GM23338 (cell line): ENCODE data around the gene CACNB3. TPM values are rescaled to one million over a fixed set of nuclear protein-coding genes. Genes with fewer than 3 reads are reported as not detected.

Source experiments
- ATAC-seq: fragments of 200-7000 bp; cut with Tn5 transposase; 3 replicates; pipeline ENCODE4 v1.9.1; 2020
- DNase-seq: peaks from one replicate; pipeline ENCODE4 v3.0.0-alpha.2; 2015; ENCODE audit warnings: low spot score
- H2AFZ ChIP-seq: fragments of 200-600 bp; sonication (generic); 2 replicates; pipeline ENCODE4 v1.8.0; 2016; ENCODE audit warnings: antibody characterized with exemption, mild to moderate bottlenecking, moderate library complexity
- H3F3A ChIP-seq: fragments of 200-600 bp; sonication (generic); replicated peaks from 2 replicates; pipeline ENCODE4 v1.8.0; 2017; ENCODE audit warnings: antibody characterized with exemption, mixed run types, low read depth
- H3K27ac ChIP-seq: fragments of 200-600 bp; sonication (generic); 2 replicates; pipeline ENCODE4 v1.6.1; 2016; ENCODE audit warnings: low read depth
- H3K27me3 ChIP-seq: fragments of 200-600 bp; sonication (generic); 2 replicates; pipeline ENCODE4 v1.8.0; 2016; ENCODE audit warnings: mild to moderate bottlenecking, mixed run types, moderate library complexity; ENCODE audit not compliant: insufficient read depth
- H3K36me3 ChIP-seq: fragments of 200-600 bp; sonication (generic); 2 replicates; pipeline ENCODE4 v1.8.0; 2016; ENCODE audit warnings: mild to moderate bottlenecking; ENCODE audit not compliant: insufficient read depth
- H3K4me1 ChIP-seq: fragments of 200-600 bp; sonication (generic); 2 replicates; pipeline ENCODE4 v1.8.0; 2016; ENCODE audit warnings: mild to moderate bottlenecking, moderate library complexity; ENCODE audit not compliant: insufficient read depth
- H3K4me2 ChIP-seq: fragments of 200-600 bp; sonication (generic); 2 replicates; pipeline ENCODE4 v1.7.1; 2017; ENCODE audit warnings: mixed run types
- H3K4me3 ChIP-seq: fragments of 200-600 bp; sonication (generic); 2 replicates; pipeline ENCODE4 v1.6.1; 2016; ENCODE audit warnings: mixed run types
- H3K79me2 ChIP-seq: fragments of 200-600 bp; sonication (generic); replicated peaks from 2 replicates; pipeline ENCODE4 v1.8.0; 2017; ENCODE audit warnings: mild to moderate bottlenecking; ENCODE audit not compliant: insufficient read depth
- H3K9me2 ChIP-seq: fragments of 200-600 bp; sonication (generic); 2 replicates; pipeline ENCODE4 v1.8.0; 2017; ENCODE audit not compliant: insufficient read depth
- H4K20me1 ChIP-seq: fragments of 200-600 bp; sonication (generic); replicated peaks from 2 replicates; pipeline ENCODE4 v1.8.0; 2017; ENCODE audit warnings: mild to moderate bottlenecking; ENCODE audit not compliant: insufficient read depth
- H3K27ac Mint-ChIP-seq: 2 replicates; pipeline ENCODE4 v1.8.0; 2020; ENCODE audit warnings: inconsistent platforms, mild to moderate bottlenecking, moderate library complexity, mixed read lengths
- H3K27me3 Mint-ChIP-seq: 3 replicates; pipeline ENCODE4 v1.8.0; 2022; ENCODE audit warnings: low read depth, mild to moderate bottlenecking, moderate library complexity, mixed read lengths, inconsistent platforms; ENCODE audit not compliant: insufficient read depth, poor library complexity
- H3K36me3 Mint-ChIP-seq: 3 replicates; pipeline ENCODE4 v1.8.0; 2021; ENCODE audit warnings: low read depth, mild to moderate bottlenecking, inconsistent platforms, moderate library complexity, mixed read lengths
- H3K4me1 Mint-ChIP-seq: 3 replicates; pipeline ENCODE4 v1.8.0; 2020; ENCODE audit warnings: mild to moderate bottlenecking, inconsistent platforms, mixed read lengths
- H3K4me3 Mint-ChIP-seq: 3 replicates; pipeline ENCODE4 v1.8.0; 2021; ENCODE audit warnings: moderate library complexity, mild to moderate bottlenecking, inconsistent platforms, mixed read lengths
- H3K9me3 Mint-ChIP-seq: 3 replicates; pipeline ENCODE4 v1.8.0; 2020; ENCODE audit warnings: moderate library complexity, mild to moderate bottlenecking, inconsistent platforms, mixed read lengths
- CREB1 ChIP-seq: fragments of 250-450 bp; sonication (Bioruptor Pico); IDR thresholded peaks from 2 replicates; pipeline ENCODE4 v1.5.0; 2020; ENCODE audit warnings: low read depth, mild to moderate bottlenecking, moderate library complexity
- EZH2 ChIP-seq: fragments of 200-600 bp; sonication (generic); IDR thresholded peaks from one replicate; pipeline ENCODE4 v1.8.0; 2017; ENCODE audit warnings: antibody characterized with exemption, mild to moderate bottlenecking, low read depth; ENCODE audit not compliant: unreplicated experiment
- EZH2phosphoT487 ChIP-seq: fragments of 200-600 bp; sonication (generic); IDR thresholded peaks from one replicate; pipeline ENCODE4 v1.8.1; 2018; ENCODE audit warnings: antibody characterized with exemption; ENCODE audit not compliant: unreplicated experiment
- JUNB ChIP-seq: IDR thresholded peaks from one replicate; pipeline ENCODE4 v1.6.1; 2016; ENCODE audit warnings: antibody characterized with exemption; ENCODE audit not compliant: unreplicated experiment
- NANOG ChIP-seq: IDR thresholded peaks from 2 replicates; pipeline ENCODE4 v1.6.1; 2016; ENCODE audit warnings: antibody characterized with exemption, borderline replicate concordance
- POLR2AphosphoS5 ChIP-seq: IDR thresholded peaks from 2 replicates; pipeline ENCODE4 v1.6.1; 2016; ENCODE audit warnings: antibody characterized with exemption, low read depth
- STAT1 ChIP-seq: IDR thresholded peaks from one replicate; pipeline ENCODE4 v1.6.1; 2016; ENCODE audit warnings: antibody characterized with exemption; ENCODE audit not compliant: unreplicated experiment
- ZNF114 ChIP-seq: fragments of 250-450 bp; sonication (Bioruptor Pico); IDR thresholded peaks from 2 replicates; pipeline ENCODE4 v1.5.0; 2020; ENCODE audit warnings: mild to moderate bottlenecking, moderate library complexity
- ZNF331 ChIP-seq: fragments of 250-450 bp; sonication (Bioruptor Pico); IDR thresholded peaks from 2 replicates; pipeline ENCODE4 v1.5.0; 2020; ENCODE audit warnings: low read depth, mild to moderate bottlenecking, moderate library complexity
- long read RNA-seq: library from polyadenylated mRNA; unstranded; transcript quantifications from one replicate; pipeline ENCODE4 v2.0.0, GENCODE V29; 2020; ENCODE audit not compliant: unreplicated experiment
- polyA plus RNA-seq: library from polyadenylated mRNA; unstranded; fragments of >200 nt; fragmentation: Nextera tagmentation; extraction: Ambion mirVana; gene quantifications from 2 replicates; pipeline ENCODE4 v1.2.1, GENCODE V29; 2016
- total RNA-seq: library from RNA; depleted of rRNA; stranded (reverse); fragments of >200 nt; shearing (Covaris generic); gene quantifications from 2 replicates; pipeline ENCODE4 v1.2.3, GENCODE V29; 2014; rRNA removed
- TF ChIP-seq, protein P1 (sequence below): IDR thresholded peaks from 2 replicates; pipeline ENCODE4 v1.6.1; 2016; ENCODE audit warnings: antibody characterized with exemption
- TF ChIP-seq, protein P2 (sequence below): IDR thresholded peaks from one replicate; pipeline ENCODE4 v1.6.1; 2018; ENCODE audit warnings: antibody characterized with exemption; ENCODE audit not compliant: unreplicated experiment
- TF ChIP-seq, protein P3 (sequence below), 2 experiments: fragments of 200-600 bp in 1 of 2; sonication (generic) in 1 of 2; conservative IDR thresholded peaks; 2 replicates each; pipeline versions ENCODE4 v1.5.1 to v1.6.1; 2016 to 2017; ENCODE audit warnings: antibody characterized with exemption in 2 of 2, low read depth in 2 of 2, mild to moderate bottlenecking in 2 of 2, moderate library complexity in 1 of 2

Gene CACNB3
- total RNA-seq: 3.4 and 4.1 TPM in 2 replicates
- 6.2 and 6.3 TPM in 2 replicates for polyA plus RNA-seq
- long read RNA-seq: 0 reads

DNA sequence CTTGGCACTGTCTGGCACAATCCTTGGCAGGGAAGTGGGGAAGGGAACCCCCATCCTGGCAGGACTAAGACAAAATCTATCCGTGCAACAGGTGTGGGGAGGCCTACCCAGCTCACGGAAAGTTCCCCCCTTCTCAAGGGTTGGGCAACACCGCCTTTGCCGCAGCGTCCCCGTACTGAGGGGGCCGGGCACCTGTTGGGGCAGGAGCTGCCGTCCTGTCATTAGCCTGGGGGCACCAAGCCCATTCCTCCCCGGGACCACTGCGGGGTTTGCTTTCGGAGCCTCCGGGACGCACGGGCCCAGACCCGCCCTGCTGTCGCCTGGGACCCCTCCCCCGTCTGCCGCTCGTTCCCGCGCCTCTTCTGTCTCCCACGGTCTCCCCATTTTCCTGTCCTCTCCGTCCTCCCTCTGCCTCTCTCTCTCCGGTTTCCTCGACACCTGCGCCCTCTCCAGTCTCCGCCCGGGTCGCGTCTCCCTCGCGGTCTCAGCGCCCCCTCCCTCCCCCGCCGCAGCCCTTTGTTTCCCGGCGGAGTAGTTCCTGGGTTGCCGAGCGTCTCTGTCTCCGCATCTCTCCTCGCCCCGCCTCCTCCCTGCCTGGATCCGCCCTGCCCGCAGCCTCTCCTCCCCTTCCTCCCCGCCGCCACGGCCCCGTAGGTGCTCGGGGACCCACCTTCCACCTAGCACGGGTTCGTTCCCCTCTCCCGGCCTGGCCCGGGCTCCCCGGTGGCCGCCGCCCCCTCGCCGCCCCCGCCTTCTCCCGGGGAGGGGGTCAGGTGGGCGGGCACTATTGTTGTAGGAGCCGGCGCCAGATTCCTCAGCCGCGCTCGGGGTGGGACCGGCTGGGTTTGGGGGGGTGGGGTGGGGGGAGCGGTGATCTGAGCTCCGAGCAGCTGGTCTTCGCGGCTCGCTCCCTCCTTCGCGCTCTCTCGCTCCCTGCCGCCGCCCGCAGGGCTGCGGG, at the start of gene CACNB3:
TSS of gene CACNB3 (plus strand) at position 624 of the 958 bp plus-strand sequence. CDS start 434 bp downstream, outside the sequence.
- DNase-seq (peak; percentile 89), ATAC-seq (peak; percentile 35)
- Histone ChIP-seq H4K20me1 (no peaks in the 10 kb centered on the region; the same call in 1 of the 2 replicates), H2AFZ (peak within 1 kb of the TSS; percentile 96), H3K79me2 (no peaks in the 10 kb centered on the region), H3K4me1 (peaks cover 13% of the 10 kb centered on the region; the same call in 1 of the 2 replicates), H3K9me2 (no peaks in the 10 kb centered on the region), H3K4me3 (peak within 1 kb of the TSS; percentile 85), H3K27ac (no peak within 1 kb of the TSS), H3K27me3 (peaks cover 79% of the 10 kb centered on the region), H3F3A (no peaks in the 10 kb centered on the region; the same call in 1 of the 2 replicates), H3K36me3 (no peaks in the 10 kb centered on the region), H3K4me2 (peak within 1 kb of the TSS; percentile 86)
- peak within 1 kb of the TSS; percentile 84 for H3K4me3 Mint-ChIP-seq
- no peak within 1 kb of the TSS for H3K27ac Mint-ChIP-seq
- H3K27me3 Mint-ChIP-seq: peaks cover 58% of the 10 kb centered on the region
- no peaks in the 10 kb centered on the region for H3K36me3 Mint-ChIP-seq
- H3K9me3 Mint-ChIP-seq: no peaks in the 10 kb centered on the region
- H3K4me1 Mint-ChIP-seq: peaks cover 36% of the 10 kb centered on the region
- TF ChIP-seq CREB1 (CRISPR knock-in tag) (no peak), EZH2 (peak; percentile 52)
- TF ChIP-seq, protein P1, sequence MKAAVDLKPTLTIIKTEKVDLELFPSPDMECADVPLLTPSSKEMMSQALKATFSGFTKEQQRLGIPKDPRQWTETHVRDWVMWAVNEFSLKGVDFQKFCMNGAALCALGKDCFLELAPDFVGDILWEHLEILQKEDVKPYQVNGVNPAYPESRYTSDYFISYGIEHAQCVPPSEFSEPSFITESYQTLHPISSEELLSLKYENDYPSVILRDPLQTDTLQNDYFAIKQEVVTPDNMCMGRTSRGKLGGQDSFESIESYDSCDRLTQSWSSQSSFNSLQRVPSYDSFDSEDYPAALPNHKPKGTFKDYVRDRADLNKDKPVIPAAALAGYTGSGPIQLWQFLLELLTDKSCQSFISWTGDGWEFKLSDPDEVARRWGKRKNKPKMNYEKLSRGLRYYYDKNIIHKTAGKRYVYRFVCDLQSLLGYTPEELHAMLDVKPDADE: 0 out of 2 replicates have a peak, but pooled peaks have one; percentile 31

DNA sequence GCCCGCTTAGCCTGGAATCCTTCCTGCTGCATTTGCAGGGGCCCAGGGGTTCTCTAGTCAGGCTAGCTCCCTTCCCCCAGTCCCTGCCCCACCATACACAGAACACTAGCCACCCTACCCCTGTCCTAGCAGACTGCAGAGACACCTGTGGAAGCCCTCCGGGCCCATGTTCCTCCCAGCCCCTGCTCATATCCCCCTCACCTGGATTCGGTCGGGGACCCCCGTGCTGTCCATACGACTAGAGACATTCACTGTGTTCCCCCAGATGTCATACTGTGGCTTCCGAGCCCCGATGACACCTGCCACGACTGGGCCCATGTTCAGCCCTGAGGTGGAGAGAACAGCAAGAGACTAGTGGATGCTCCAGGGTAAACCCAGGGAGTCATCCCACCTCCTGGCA, 49.6 kb upstream of the CACNB3 start:
- Mint-ChIP-seq H3K4me3 (no peak overlapping the region), H3K9me3 (no peaks in the 10 kb centered on the region), H3K4me1 (peaks cover 23% of the 10 kb centered on the region), H3K27ac (peak overlapping the region; percentile 80), H3K27me3 (peaks cover 8% of the 10 kb centered on the region), H3K36me3 (peaks cover 23% of the 10 kb centered on the region; the same call in 2 of the 3 replicates)
- no peaks in the 10 kb centered on the region for H3K27me3 ChIP-seq
- no peaks in the 10 kb centered on the region for H4K20me1 ChIP-seq
- H2AFZ ChIP-seq: no peak overlapping the region
- no peak overlapping the region for H3K4me3 ChIP-seq
- no peaks in the 10 kb centered on the region for H3K79me2 ChIP-seq
- DNase-seq: no peak
- H3K4me2 ChIP-seq: peak overlapping the region; percentile 48; the same call in 1 of the 2 replicates
- H3K27ac ChIP-seq: no peak overlapping the region
- H3K36me3 ChIP-seq: no peaks in the 10 kb centered on the region
- H3F3A ChIP-seq: no peaks in the 10 kb centered on the region
- H3K9me2 ChIP-seq: no peaks in the 10 kb centered on the region
- peaks cover 7% of the 10 kb centered on the region for H3K4me1 ChIP-seq
- peak; percentile 22; the same call in 1 of the 3 replicates for ATAC-seq
- TF ChIP-seq, protein P2, sequence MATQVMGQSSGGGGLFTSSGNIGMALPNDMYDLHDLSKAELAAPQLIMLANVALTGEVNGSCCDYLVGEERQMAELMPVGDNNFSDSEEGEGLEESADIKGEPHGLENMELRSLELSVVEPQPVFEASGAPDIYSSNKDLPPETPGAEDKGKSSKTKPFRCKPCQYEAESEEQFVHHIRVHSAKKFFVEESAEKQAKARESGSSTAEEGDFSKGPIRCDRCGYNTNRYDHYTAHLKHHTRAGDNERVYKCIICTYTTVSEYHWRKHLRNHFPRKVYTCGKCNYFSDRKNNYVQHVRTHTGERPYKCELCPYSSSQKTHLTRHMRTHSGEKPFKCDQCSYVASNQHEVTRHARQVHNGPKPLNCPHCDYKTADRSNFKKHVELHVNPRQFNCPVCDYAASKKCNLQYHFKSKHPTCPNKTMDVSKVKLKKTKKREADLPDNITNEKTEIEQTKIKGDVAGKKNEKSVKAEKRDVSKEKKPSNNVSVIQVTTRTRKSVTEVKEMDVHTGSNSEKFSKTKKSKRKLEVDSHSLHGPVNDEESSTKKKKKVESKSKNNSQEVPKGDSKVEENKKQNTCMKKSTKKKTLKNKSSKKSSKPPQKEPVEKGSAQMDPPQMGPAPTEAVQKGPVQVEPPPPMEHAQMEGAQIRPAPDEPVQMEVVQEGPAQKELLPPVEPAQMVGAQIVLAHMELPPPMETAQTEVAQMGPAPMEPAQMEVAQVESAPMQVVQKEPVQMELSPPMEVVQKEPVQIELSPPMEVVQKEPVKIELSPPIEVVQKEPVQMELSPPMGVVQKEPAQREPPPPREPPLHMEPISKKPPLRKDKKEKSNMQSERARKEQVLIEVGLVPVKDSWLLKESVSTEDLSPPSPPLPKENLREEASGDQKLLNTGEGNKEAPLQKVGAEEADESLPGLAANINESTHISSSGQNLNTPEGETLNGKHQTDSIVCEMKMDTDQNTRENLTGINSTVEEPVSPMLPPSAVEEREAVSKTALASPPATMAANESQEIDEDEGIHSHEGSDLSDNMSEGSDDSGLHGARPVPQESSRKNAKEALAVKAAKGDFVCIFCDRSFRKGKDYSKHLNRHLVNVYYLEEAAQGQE: no peak
- TF ChIP-seq, protein P1: no peak
- TF ChIP-seq ZNF331 (CRISPR knock-in tag): no peak
- no peak for TF ChIP-seq EZH2phosphoT487
- TF ChIP-seq NANOG: no peak
- TF ChIP-seq ZNF114: no peak
- TF ChIP-seq STAT1: no peak
- TF ChIP-seq, protein P3, sequence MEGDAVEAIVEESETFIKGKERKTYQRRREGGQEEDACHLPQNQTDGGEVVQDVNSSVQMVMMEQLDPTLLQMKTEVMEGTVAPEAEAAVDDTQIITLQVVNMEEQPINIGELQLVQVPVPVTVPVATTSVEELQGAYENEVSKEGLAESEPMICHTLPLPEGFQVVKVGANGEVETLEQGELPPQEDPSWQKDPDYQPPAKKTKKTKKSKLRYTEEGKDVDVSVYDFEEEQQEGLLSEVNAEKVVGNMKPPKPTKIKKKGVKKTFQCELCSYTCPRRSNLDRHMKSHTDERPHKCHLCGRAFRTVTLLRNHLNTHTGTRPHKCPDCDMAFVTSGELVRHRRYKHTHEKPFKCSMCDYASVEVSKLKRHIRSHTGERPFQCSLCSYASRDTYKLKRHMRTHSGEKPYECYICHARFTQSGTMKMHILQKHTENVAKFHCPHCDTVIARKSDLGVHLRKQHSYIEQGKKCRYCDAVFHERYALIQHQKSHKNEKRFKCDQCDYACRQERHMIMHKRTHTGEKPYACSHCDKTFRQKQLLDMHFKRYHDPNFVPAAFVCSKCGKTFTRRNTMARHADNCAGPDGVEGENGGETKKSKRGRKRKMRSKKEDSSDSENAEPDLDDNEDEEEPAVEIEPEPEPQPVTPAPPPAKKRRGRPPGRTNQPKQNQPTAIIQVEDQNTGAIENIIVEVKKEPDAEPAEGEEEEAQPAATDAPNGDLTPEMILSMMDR (conservative IDR thresholded peaks at IDR 0.05; ENCODE audit: low read depth in 2 of 2): no peak
- no peak for TF ChIP-seq JUNB
- TF ChIP-seq POLR2AphosphoS5: no peak
- TF ChIP-seq CREB1 (CRISPR knock-in tag): no peak
- no peak for TF ChIP-seq EZH2
